NCI-H69 (cell line): ENCODE data around the gene LCP2.
"Not testable (repeated sequence)": the region's sequence is repeated elsewhere in the genome, so short reads cannot be mapped to it uniquely, and the experiment has no call there.

Experiments
- DNase-seq: peaks from one replicate; lab custom pipeline; 2025; lab: John Stamatoyannopoulos, UW

Gene LCP2

DNA sequence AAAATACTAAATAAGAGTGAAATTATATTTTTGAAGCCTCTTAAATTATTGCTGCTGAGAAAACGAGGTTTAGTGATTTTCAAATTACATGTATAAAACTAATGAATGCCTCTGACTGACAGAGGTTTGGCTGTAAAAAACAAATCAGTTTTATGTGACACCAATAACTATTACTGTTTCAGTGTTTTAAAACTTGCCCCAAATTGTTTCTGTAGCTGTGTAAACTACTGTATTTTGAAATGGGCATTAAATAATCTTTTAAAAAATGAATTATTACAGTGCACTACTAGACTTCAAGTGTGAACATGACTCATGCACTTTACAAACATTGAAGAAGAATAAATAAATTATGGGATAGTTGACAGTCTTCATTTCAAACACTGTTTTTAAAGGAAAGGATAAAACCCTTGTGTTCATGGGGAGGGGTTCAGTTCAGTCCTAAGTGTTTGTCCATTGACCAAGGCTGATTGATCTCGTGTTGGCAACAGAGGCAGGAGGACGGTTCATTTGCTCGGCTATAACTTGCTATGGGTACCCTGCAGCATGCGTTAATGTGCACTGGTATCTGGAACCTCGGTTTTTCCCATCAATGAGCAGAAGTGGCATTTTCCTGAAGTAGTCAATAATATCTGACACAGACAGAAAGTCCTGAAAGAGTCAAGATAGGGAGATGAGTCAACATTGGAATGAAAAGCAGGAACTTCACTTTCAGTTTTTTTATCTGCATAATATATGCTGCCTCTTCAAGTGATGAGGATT, 49.2 kb downstream of the LCP2 start:
- DNase-seq = peak; percentile 49

DNA sequence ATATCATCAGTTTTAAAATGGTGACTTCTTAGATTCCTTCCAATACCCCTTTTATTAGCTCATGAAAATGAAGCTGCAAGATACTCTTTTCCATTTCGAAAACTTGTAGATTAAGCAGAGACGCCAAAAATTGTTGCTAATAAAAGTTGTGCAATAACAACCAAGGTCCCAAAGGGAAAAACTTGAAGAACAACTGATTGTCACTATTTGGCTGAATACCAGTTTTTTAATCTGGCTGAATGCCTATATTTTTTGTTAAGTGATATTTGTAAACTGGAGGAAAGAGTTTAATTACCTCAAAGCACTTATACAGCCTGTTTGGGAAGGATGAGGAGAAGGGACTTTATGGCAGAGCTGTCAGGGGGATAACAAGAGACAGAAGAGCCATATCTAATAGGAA, 50.2 kb downstream of the LCP2 start:
- peak; percentile 12 for DNase-seq

DNA sequence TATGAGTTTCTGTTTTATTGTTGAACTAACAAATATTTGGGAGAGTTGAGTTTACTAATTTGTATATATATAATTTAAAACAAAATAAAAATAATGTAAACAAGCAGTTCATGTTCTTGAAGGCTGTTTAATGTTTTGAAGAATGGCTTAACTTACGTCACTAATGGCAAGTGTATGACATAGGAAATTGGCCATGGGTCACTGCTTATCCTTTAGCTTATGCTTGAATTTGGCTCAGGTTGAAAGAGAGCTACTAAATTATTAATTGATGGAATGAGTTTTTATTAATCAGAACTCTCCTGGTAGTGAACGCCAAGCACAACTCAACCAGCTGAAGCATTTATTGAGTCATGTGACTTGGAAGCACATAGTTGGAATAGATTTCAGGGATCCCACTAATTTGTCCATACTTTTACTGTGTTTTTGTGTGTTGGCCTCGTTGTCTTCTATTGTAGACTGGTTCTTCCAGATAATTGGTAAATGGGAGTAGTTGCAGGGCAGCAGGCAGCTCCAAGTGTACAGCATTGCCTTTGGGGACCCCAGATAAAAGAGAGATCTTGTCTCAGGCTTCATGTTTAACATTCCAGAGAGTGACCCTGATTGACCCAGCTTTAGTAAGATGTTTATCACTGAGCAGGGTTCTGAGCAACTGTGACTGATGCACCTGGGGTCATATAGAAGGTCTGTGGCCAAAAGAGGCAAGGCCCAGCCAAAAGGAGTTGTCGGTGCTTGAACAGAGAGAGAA, 51.3 kb downstream of the LCP2 start:
- DNase-seq = no peak

DNA sequence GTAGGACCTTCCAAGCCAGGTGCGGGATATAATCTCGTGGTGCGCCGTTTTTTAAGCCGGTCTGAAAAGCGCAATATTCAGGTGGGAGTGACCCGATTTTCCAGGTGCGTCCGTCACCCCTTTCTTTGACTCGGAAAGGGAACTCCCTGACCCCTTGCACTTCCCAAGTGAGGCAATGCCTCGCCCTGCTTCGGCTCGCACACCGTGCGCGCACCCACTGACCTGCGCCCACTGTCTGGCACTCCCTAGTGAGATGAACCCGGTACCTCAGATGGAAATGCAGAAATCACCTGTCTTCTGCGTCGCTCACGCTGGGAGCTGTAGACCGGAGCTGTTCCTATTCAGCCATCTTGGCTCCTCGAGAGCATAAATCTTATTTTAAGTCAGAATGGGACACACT, 52.1 kb downstream of the LCP2 start:
- not testable (repeated sequence) for DNase-seq

DNA sequence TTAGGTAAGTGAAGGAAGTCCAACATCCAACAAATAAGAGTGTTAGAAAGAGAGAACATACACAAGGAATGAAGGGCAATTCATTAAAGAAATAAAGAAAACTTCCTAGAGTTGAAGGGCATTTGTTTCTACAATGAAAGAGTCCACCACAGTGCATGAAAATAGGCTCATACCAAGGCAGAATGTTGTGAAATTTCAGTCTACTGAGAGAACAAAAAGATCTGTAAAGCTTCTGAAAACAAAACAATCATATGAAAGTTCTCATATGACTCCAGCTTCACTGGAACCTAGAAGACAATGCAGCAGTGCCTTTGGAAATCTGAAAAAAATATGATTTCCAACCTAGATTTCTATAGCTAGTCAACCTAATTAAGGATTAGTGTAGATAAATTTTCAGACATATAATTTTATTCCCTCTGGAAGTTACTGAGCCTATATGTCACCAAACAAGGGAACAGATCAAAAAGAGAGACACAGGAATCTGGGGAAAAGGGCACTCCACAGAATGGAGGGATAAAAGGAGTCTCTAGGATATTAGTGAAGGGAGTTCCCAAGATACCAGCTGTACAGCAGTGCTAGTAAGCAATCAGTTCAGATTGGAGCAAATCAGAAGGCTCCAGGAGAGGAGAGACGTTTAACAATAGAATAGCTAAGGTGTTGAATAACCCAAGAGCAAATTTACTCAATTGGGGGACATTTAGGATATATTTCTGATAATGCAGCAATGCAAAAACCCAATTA, 59.0 kb downstream of the LCP2 start:
- no peak for DNase-seq

DNA sequence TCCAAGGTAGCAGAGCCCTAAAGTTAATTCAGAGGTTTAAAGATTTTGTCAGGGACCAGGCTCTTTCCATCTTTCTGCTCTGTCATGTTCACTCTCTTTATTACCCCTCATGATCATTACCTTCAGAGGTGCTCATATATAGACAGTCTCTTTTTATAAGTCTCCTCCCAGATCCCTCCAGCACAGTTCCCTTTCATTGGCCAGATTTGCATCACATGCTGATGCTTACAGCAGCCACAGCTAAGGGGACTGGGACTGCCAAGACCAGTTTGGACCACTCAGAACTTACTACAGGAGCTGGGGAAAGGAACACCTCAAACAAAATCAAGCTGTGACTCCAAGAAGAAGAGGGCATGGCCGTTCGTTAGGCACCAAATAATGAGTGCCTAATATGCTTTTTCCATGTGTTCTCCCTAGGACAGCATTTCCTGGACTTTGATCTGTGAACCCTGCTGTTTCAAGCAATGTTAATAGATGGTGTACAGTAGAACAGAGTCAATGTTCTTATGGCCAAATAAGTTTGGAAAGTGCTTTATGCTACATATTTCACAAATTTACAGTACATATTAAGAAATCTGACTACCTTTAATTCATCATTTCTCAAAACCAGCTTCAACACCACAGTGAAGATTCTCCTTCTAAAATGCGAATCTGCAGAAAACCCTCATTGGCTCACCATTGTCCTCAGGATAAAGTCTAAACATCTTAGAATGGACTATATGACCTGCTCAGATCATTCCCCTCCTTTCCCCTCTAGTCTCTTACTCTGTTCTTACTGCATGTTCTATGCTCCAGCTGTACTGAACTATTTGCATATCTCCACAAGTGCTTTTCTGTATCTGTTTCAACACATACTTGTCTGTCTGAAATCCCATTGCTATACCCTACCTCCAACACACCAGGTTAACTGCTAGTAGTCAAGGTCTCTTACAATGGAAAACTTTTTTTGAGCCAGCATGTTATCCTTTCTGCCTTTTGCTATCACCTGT, 61.4 kb downstream of the LCP2 start:
- peak; percentile 18 for DNase-seq

DNA sequence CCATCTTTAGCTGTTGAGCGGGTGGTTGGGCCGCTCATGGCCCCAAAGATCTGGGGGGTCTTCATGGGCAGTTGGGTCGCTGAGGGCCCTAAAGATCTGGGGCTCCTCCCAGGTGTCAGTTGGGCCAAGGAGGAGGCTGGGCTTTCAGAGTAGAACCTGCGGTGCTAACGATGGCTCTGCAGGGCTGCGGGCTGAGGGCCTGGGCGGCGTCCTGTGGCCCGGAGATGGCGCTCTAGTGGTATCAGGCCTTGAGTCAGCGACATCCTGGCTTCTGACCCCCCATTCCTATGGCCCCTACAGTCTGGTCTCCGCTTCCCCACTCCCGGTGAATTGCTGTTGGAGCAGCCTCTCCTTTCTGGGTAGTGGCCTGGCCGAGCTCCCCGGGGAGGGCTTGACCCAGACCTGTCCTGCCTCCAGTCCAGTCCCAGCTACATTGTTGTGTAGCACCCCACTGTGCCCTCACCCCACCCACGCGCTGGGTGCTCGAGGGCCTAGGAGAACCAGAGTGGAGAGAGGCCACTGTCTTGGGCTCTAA, 64.2 kb downstream of the LCP2 start:
- no peak for DNase-seq

DNA sequence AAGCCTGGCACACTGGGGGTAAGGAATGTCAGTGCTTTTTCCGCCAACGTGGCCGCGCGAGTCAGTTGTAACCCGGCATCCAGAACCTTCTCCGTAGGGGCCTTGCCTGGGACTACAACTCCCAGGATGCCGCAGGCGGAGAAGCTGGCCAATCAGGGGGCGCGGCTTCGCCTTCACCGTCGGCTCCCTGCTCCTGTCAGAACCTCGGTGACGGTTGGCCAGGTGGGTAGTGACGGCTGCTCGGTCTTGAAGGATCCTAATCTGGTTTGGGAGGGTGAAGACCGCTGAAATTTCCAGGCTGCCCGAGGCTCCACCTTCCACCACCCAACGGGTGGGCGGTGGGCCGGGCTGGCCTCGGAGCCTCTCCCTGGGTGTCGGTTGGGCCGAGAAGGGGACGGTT, 64.8 kb downstream of the LCP2 start, which contains the start of gene C5orf58:
C5orf58 (plus strand) TSS at position 200 of the 400 bp plus-strand sequence. CDS start 1,992 bp downstream, outside the sequence.
- no peak for DNase-seq

DNA sequence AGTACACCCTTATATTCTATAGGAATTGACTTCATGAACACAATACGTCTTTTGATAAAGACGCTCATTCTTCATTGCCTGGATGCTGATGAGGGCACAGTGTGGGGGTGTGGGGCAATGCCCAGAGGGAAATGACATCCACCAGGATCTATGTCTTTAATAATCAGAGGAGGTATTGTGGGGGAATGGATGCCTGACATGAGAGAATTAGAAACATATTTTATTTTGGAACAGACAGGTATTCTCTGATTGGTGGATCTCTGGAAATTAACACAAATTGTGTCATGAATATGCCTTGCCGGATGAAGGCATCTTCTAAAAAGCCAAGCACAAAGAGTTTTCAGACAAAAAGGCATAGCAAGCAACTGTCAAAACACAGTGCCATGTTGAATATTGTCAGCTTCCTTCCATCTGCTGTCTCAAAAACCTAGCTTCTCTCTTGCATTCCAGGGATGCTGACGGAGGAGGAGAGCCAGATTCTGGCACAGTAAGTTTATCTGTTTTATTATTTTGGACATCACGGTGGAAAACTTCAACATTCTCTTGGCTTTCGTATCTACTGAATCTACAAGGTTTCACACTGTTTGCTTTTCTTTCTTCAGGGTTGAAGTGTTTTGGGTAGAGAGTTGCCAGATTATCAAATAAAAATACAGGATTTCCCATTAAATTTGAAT, 68.7 kb downstream of the LCP2 start:
- no peak for DNase-seq

DNA sequence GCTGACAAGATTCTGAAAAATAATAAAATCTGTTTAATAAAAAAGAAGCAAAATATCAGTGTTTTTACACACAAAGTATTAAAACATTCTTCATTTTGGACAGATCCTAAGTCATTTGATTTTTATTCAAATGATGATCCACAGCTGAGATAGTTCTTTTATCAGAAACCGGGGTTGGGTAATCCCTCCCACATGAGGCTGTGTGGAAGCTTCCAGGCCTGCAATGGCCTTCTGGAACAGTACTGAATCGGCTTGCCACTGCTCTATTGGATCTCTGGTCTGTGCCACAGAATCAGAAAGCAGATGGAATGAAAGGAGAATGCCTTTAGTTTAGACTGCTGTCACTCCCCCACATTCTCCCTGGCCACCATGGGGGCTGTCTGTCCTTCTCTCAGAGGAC, 70.9 kb downstream of the LCP2 start:
- DNase-seq = no peak

DNA sequence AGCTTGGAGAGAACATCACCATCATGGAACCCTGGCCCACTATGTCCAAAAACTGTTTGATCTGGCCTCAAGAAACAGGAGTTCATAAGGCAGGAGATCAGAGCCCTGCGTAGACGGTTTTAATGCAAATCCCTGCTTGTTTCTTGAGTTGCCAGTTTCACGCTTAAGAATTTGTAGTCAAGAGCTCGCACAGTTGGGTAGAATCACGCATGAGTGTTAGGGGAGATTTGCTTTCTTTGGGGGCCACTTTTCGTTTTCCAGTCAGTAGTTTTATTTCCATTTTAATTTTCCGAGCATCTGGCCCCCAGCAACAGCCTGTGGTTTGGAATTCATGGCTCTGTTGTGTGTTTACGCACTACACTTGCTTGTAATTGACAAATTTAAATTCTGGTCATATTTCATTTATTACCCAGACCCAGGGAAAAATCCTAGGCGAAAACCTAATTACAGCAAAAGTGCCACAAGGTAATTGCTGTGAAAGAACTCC, 71.4 kb downstream of the LCP2 start:
- DNase-seq = no peak

DNA sequence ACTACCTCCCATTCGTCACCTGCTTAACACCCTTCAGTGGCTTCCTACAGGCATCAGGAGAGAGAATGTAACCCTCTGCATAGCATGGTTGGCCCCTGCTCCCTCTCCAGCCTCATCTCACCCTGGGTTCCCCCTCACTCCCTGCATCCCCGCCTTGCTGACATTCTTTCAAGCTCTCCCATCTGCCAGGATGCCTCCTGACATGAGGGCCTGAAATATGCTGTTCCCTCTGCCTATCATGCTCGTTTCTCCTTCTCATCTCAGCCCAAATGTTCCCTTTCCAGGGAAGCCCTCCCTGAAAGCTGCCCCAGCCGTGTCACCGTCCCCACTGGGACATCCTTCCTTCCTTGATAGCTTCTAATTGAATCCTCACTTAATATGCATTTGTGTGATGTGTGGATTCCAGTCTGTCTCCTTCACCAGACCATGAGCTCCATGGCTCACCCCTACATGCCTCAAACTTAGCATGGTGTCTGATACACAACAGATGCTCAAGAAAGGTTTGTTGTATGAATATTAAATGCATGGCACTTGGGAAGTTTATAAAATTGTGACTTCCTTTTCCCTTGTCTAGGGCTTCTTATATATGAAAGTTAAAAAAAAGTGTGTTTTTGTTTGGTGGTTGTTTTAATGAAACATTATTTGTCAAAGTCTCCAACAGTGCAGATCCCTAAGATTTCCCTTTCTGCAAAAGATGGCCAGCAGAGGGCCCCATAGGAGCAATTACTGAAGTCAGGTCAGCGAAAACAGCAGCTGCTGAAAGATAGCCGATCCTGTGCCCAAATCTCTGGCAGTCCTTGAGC, 72.0 kb downstream of the LCP2 start:
- peak; percentile 84 for DNase-seq

DNA sequence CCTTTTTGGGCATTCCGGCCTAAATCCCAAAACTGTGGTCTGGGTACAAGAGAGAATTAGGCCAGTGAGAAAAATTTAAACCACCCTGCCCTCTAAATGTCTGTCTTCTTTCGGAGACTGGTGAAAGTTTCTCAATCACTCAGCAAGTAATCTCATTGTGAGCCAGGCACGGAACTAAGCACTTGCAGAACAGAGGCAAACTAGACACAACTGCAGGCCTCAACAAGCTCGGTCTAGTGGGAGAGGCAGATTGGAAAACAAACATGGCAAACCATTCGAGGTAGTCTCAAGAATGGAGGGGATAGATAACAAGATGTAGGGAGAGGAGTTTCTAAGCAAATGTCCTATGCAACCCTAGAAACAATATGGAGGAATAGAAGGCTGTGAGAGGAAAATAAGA, 73.7 kb downstream of the LCP2 start:
- no peak for DNase-seq

DNA sequence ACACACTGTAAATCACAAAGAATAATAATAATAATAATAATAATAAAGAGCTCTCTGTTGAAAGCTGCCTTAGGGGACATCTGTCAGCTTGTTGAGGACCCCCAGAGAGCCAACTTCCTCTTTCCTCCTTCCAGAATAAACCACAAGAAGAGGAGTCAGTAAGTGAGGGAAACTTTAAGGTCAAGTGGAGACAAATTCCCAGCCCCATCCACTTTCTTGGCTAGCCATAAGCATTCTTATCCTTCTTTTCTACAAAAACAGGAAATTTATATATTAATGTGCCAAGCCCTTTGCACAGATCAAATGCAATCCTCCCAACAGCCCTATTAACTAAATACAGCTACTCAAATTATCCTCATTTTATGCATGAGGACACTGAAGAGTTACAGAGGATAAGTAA, 74.2 kb downstream of the LCP2 start:
- DNase-seq = peak; percentile 47

DNA sequence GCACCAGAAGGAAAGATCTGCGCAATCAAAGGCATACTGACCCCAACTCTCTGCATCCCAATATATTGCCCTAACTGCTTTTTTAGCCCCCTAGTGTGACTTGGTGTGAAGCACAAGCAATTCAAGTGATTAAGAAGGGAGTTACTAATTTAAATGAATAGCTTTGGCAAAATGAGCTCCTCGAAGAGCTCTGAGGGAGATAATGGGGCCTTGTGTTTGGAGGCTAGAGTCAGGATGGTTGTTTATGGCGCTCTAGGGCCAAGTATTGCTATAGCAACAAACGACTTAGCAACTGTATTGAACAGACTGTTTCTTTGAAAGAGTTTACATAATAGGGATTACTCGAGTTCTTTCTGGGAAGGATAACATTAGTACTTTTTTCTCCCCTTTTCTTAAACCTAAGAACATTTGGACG, 76.2 kb downstream of the LCP2 start:
- peak; percentile 73 for DNase-seq

DNA sequence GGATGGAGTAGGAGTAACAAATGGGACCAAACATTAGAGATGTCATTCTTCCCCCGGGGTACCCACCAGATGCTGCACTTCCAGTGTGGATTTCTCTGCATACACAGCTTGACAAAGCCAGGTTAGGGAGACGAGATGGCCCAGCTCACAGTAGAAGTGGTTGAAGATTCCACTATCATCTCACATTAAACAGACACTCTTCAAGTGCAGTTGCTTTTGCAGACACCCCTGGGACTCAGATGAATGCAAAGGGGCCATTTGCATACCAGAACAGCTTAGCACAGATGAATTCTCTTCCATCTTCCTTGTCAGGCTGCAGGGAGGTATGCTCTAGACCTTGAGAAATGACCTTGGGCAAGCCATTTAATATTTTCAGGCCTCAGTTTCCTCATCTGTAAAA, 77.4 kb downstream of the LCP2 start:
- DNase-seq = no peak

DNA sequence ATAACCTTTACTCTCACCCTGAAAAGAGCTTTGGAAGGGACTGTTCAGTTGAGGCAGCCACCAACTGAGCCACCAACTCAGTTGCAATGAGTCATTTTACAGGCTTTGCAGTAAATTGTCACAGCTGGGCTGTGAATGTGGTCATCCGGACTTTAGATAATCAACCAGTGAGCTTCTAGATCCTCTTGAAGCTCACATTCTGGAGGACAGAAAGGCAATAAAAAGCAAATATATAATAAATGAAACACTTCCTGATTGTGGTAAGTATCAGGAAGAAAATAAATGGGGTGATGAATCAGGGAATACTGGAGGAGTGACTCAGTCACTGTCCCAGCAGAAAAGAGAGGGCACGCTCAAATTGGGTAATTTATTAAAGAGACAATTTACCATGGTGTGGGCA, 78.0 kb downstream of the LCP2 start:
- DNase-seq = no peak

DNA sequence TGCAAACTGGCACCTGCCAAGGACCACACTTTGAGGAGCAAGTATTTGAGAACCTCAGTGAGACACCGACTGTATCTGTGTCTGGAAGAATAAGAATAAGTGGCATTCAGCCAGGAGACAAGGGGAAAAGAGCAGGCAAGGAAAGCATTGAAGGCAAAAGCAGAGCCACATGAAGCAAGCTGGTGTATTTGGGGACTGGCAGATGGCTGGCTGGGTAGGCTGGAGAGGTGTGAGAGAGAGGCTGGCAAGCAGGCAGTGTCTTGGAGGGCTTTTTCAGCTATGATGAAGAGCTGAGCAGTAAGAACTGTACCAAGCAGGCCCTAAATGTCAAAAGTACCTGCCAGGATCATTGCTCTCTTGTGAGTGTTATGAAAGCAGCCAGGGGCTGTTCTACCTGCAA, 78.9 kb downstream of the LCP2 start:
- peak; percentile 62 for DNase-seq

DNA sequence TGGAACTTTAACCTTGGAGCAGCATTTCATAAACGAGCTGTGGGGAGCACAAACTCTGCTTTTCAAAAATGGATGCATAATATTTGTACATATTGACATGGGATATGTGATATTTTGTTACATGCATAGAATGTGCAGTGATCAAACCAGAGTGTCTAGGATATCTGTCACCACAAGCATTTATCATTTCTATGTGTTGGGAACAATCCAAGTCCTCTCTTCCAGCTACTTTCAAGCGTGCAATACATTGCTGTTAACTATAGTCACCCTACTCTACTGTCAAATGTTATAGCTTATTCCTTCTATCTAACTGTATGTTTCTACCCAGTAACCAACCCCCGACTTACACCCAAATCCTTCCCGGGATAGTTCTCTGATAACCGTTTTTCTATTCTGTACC, 79.7 kb downstream of the LCP2 start:
- DNase-seq = no peak
